PC-9 (cell line): ENCODE measurements around the gene PSMB3. TPM values are rescaled to one million over a fixed set of nuclear protein-coding genes. Genes with fewer than 3 reads are reported as not detected.

Experiments
- BruUV-seq: library from RNA; stranded (reverse); fragments of 400-500 nt; replicated peaks from 2 replicates; lab custom pipeline; 2021; lab: Mats Ljungman, UMichigan
- CTCF ChIA-PET: fragments of 300-600 bp; sonication (Branson Sonifier 250); formaldehyde crosslinking; loops from one replicate; lab custom pipeline; 2022; ENCODE audit warnings: antibody characterized with exemption; lab: Charles Lee
- POLR2A ChIA-PET: fragments of 300-600 bp; sonication (Branson Sonifier 250); formaldehyde crosslinking; loops from one replicate; lab custom pipeline; 2022; ENCODE audit warnings: antibody characterized with exemption; ENCODE audit not compliant: unreplicated experiment; lab: Charles Lee
- DNase-seq, 2 experiments: peaks; one replicate each; pipeline versions ENCODE4 v3.0.0 to v3.0.0-alpha.2; 2015 to 2022; ENCODE audit warnings: mixed read lengths in 1 of 2
- H2AFZ ChIP-seq: fragments of 200-600 bp; sonication (generic); 2 replicates; pipeline ENCODE4 v1.8.1; 2017; ENCODE audit warnings: antibody characterized with exemption
- H3F3A ChIP-seq: fragments of 200-600 bp; sonication (generic); 2 replicates; pipeline ENCODE4 v1.8.1; 2017; ENCODE audit warnings: antibody characterized with exemption, mild to moderate bottlenecking, low read depth; ENCODE audit not compliant: insufficient read depth
- H3K27ac ChIP-seq: fragments of 200-600 bp; sonication (generic); 2 replicates; pipeline ENCODE4 v1.6.1; 2016; ENCODE audit warnings: mixed run types
- H3K27me3 ChIP-seq: fragments of 200-600 bp; sonication (generic); 2 replicates; pipeline ENCODE4 v1.6.1; 2016; ENCODE audit warnings: low read depth, mixed run types; ENCODE audit not compliant: insufficient read depth
- H3K36me3 ChIP-seq: fragments of 200-600 bp; sonication (generic); 2 replicates; pipeline ENCODE4 v1.6.1; 2016; ENCODE audit warnings: low read depth, mixed run types
- H3K4me1 ChIP-seq: fragments of 200-600 bp; sonication (generic); replicated peaks from 2 replicates; pipeline ENCODE4 v1.6.1; 2016; ENCODE audit warnings: mixed run types; ENCODE audit not compliant: insufficient read depth
- H3K4me2 ChIP-seq: fragments of 200-600 bp; sonication (generic); 2 replicates; pipeline ENCODE4 v1.6.1; 2017; ENCODE audit warnings: mixed run types
- H3K4me3 ChIP-seq: fragments of 200-600 bp; sonication (generic); 2 replicates; pipeline ENCODE4 v1.6.1; 2016; ENCODE audit warnings: mixed run types
- H3K79me2 ChIP-seq: fragments of 200-600 bp; sonication (generic); 2 replicates; pipeline ENCODE4 v1.6.1; 2017; ENCODE audit warnings: low read depth, mixed run types
- H3K9me2 ChIP-seq: fragments of 200-600 bp; sonication (generic); 2 replicates; pipeline ENCODE4 v1.8.1; 2017; ENCODE audit warnings: mild to moderate bottlenecking; ENCODE audit not compliant: insufficient read depth
- H3K9me3 ChIP-seq: fragments of 200-600 bp; sonication (generic); 2 replicates; pipeline ENCODE4 v1.8.1; 2016; ENCODE audit warnings: low read depth; ENCODE audit not compliant: insufficient read depth
- H4K20me1 ChIP-seq: fragments of 200-600 bp; sonication (generic); 2 replicates; pipeline ENCODE4 v1.8.1; 2017; ENCODE audit not compliant: insufficient read depth
- EZH2 ChIP-seq: fragments of 200-600 bp; sonication (generic); IDR thresholded peaks from 2 replicates; pipeline ENCODE4 v1.8.0; 2017; ENCODE audit warnings: antibody characterized with exemption, low read depth
- intact Hi-C: fragments of 100-400 bp; cut with micrococcal nuclease; formaldehyde crosslinking; loops from one replicate; pipeline ENCODE4 v1.10.0; 2022; ENCODE audit not compliant: unreplicated experiment
- total RNA-seq: library from RNA; stranded (reverse); gene quantifications from 2 replicates; pipeline ENCODE4 v1.2.3, GENCODE V29; 2021
- TF ChIP-seq, protein P1 (sequence below): fragments of 200-600 bp; sonication (generic); conservative IDR thresholded peaks from 2 replicates; pipeline ENCODE4 v1.6.1; 2017; ENCODE audit warnings: mixed run types, antibody characterized with exemption, mild to moderate bottlenecking, moderate library complexity

PSMB3 gene
- total RNA-seq, 1 experiment from 2014 or later: 262 TPM

DNA sequence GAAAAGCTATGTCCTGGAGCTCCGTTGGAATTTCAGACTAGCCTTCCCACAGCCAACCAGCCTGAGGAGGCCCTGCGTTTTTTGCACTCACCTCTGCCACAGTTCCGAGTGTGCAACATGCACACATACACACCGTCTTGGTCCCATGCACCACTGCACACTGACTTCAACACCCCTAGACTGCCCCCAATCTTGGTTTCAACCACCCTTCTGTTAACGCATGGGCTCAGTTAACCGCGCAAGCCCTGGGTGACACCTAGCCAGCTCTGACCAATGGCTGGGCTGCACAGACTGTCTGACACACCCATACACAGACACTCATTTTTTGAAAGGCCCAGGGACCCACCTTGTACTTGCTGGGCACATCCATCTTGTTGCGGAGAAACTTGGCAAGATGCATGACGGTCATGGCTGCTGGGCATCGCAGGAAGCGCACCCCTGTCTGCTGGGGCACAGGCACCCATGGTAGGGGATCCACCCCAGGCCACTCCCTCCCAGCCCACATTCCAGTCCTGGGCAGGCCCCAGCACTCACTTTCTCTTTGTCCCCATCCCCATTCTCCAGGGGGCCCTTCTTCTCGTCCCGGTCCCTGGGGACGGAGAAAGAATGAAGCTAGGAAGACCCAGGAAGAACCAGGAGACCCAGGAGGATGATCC is 14.4 kb upstream of the PSMB3 start:
- intact Hi-C loops: no loop called here
- Histone ChIP-seq H4K20me1 (peaks cover 35% of the 10 kb centered on the region), H3K36me3 (peaks cover 9% of the 10 kb centered on the region; the same call in 1 of the 2 replicates), H3K4me3 (no peak overlapping the region), H3K9me2 (no peaks in the 10 kb centered on the region), H3K4me1 (no peaks in the 10 kb centered on the region), H3K4me2 (no peak overlapping the region), H2AFZ (no peak overlapping the region), H3K27ac (no peak overlapping the region), H3F3A (peaks cover 50% of the 10 kb centered on the region), H3K27me3 (no peaks in the 10 kb centered on the region), H3K9me3 (no peaks in the 10 kb centered on the region), H3K79me2 (peaks cover 20% of the 10 kb centered on the region)
- no TSS peak for BruUV-seq
- CTCF ChIA-PET: no interaction called here
- DNase-seq: no peak
- POLR2A ChIA-PET: no interaction called here
- no peak for TF ChIP-seq EZH2
- TF ChIP-seq, protein P1, sequence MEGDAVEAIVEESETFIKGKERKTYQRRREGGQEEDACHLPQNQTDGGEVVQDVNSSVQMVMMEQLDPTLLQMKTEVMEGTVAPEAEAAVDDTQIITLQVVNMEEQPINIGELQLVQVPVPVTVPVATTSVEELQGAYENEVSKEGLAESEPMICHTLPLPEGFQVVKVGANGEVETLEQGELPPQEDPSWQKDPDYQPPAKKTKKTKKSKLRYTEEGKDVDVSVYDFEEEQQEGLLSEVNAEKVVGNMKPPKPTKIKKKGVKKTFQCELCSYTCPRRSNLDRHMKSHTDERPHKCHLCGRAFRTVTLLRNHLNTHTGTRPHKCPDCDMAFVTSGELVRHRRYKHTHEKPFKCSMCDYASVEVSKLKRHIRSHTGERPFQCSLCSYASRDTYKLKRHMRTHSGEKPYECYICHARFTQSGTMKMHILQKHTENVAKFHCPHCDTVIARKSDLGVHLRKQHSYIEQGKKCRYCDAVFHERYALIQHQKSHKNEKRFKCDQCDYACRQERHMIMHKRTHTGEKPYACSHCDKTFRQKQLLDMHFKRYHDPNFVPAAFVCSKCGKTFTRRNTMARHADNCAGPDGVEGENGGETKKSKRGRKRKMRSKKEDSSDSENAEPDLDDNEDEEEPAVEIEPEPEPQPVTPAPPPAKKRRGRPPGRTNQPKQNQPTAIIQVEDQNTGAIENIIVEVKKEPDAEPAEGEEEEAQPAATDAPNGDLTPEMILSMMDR: no peak

DNA sequence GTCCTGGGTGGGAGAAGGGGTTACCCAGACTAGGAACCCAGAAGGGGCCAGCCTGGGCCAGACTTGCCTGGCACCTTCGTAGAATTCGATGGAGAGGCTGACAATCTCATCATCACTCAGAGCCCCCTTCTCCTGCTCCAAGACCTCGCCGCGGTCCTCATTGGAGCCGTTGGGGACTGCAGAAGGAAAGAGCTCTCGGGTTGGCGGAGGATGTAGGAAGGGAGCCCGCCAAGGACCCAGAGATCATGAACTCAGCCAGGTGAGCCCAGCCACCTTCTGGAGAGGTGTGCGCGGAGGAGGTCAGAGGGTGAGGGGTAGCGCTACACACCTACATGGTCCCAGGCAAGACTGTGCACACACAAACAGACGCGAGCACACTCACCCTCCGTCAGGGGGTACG is 13.9 kb upstream of the PSMB3 start:
- intact Hi-C loops: no loop called here

DNA sequence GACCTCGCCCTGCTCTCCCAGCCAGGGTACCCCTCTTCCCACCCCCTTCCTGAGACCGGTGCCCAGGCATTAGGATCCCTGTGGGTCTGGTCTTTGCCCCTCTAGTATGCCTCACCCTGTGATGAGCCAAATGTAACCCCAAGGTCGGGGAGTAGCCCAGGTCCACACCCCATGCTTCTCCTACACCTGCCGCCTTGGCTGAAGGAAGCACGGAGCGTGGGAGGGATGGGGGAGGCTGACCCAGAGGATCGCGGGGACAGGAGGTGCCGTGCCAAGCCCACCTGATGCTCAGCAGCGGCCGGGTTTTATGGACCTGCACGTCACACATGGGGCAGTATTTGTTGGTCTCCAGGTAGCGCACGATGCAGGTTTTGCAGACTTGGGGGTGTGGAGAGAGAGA is 13.2 kb upstream of the PSMB3 start:
- Histone ChIP-seq H3K27me3 (no peaks in the 10 kb centered on the region), H2AFZ (no peak overlapping the region), H3K4me3 (no peak overlapping the region), H3K4me1 (peaks cover 10% of the 10 kb centered on the region), H3K4me2 (no peak overlapping the region), H3F3A (peaks cover 48% of the 10 kb centered on the region), H3K79me2 (peaks cover 32% of the 10 kb centered on the region), H4K20me1 (peaks cover 37% of the 10 kb centered on the region), H3K9me2 (no peaks in the 10 kb centered on the region), H3K36me3 (peaks cover 9% of the 10 kb centered on the region; the same call in 1 of the 2 replicates), H3K9me3 (no peaks in the 10 kb centered on the region), H3K27ac (no peak overlapping the region)
- ChIA-PET CTCF (no interaction called here), POLR2A (no interaction called here)
- DNase-seq: no peak
- no TSS peak for BruUV-seq
- TF ChIP-seq EZH2: no peak
- TF ChIP-seq, protein P1: no peak
- intact Hi-C loops: no loop called here

More for the DNA sequence above, 13.9 kb upstream of the PSMB3 start:
- Histone ChIP-seq H4K20me1 (peaks cover 37% of the 10 kb centered on the region), H3K4me3 (no peak overlapping the region), H3K79me2 (peaks cover 26% of the 10 kb centered on the region), H3K27me3 (no peaks in the 10 kb centered on the region), H2AFZ (no peak overlapping the region), H3K27ac (no peak overlapping the region), H3K4me2 (no peak overlapping the region), H3K36me3 (peaks cover 9% of the 10 kb centered on the region; the same call in 1 of the 2 replicates), H3F3A (peaks cover 48% of the 10 kb centered on the region), H3K4me1 (peaks cover 4% of the 10 kb centered on the region), H3K9me3 (no peaks in the 10 kb centered on the region), H3K9me2 (no peaks in the 10 kb centered on the region)
- ChIA-PET CTCF (no interaction called here), POLR2A (no interaction called here)
- TF ChIP-seq, protein P1: no peak
- TF ChIP-seq EZH2: no peak
- no peak for DNase-seq
- no TSS peak for BruUV-seq
